Ascending aorta (tissue), 2 donors: ENCODE results near the gene CRY2. TPM values are rescaled to one million over a fixed set of nuclear protein-coding genes. Genes with fewer than 3 reads are reported as not detected.

ENCODE experiments used
- DNase-seq, 2 donors: peaks; one replicate each; pipeline ENCODE4 v3.0.0-alpha.2; 2019; ENCODE audit warnings: low spot score in 2 of 2
- H3K27ac ChIP-seq, 2 donors: fragments of 200-600 bp; sonication (generic); one replicate each; pipeline ENCODE4 v1.5.1; 2016 to 2017; ENCODE audit warnings: mild to moderate bottlenecking in 1 of 2
- H3K27me3 ChIP-seq: fragments of 200-600 bp; sonication (generic); one replicate; pipeline ENCODE4 v1.5.1; 2017
- H3K36me3 ChIP-seq, 2 donors: fragments of 200-600 bp; sonication (generic); one replicate each; pipeline ENCODE4 v1.5.1; 2016
- H3K4me1 ChIP-seq, 2 donors: fragments of 200-600 bp; sonication (generic); one replicate each; pipeline ENCODE4 v1.5.1; 2016 to 2017; ENCODE audit warnings: mild to moderate bottlenecking in 1 of 2
- H3K4me3 ChIP-seq, 2 donors: fragments of 200-600 bp; sonication (generic); one replicate each; pipeline ENCODE4 v1.5.1; 2016 to 2017; ENCODE audit warnings: mild to moderate bottlenecking in 1 of 2
- H3K9me3 ChIP-seq, 2 donors: fragments of 200-600 bp; sonication (generic); one replicate each; pipeline ENCODE4 v1.5.1; 2016
- CTCF ChIP-seq, 3 experiments: fragments of 200-600 bp in 2 of 3; fragments of 450-650 bp in 1 of 3; sonication (generic) in 2 of 3; IDR thresholded peaks; one replicate each; pipeline ENCODE4 v1.5.1; 2016 to 2019; ENCODE audit warnings: antibody characterized with exemption in 3 of 3, mild to moderate bottlenecking in 1 of 3, moderate library complexity in 1 of 3
- intact Hi-C: fragments of 100-400 bp; cut with DNase I; formaldehyde crosslinking; loops from one replicate; pipeline ENCODE4 v1.15.1; 2023
- total RNA-seq: library from RNA; depleted of rRNA; stranded (reverse); fragments of >200 nt; gene quantifications from one replicate; pipeline ENCODE4 v1.1.0, GENCODE V29; 2016

Gene CRY2
- total RNA-seq, 1 donor from 2014 or later = 29.6 TPM

GRCh38 chr11:45879803-45880686, 32.8 kb downstream of the CRY2 start:
- Histone ChIP-seq H3K9me3 (no peaks in the 10 kb centered on the region), H3K36me3 (peaks cover 42 to 72% of the 10 kb centered on the region in 2 donors), H3K4me3 (no peak overlapping the region), H3K27ac (no peak overlapping the region), H3K4me1 (peaks cover 0 to under 1% of the 10 kb centered on the region in 2 donors), H3K27me3 (no peaks in the 10 kb centered on the region)
- no peak for TF ChIP-seq CTCF (IDR thresholded peaks at IDR 0.05)
- intact Hi-C loops = no loop called here
- no peak for DNase-seq

GRCh38 chr11:45880772-45881570, 33.7 kb downstream of the CRY2 start:
- TF ChIP-seq CTCF (IDR thresholded peaks at IDR 0.05) = no peak
- intact Hi-C loops = no loop called here
- Histone ChIP-seq H3K4me1 (peaks cover 0 to 6% of the 10 kb centered on the region in 2 donors), H3K4me3 (no peak overlapping the region), H3K9me3 (no peaks in the 10 kb centered on the region), H3K27ac (no peak overlapping the region), H3K36me3 (peaks cover 42 to 63% of the 10 kb centered on the region in 2 donors), H3K27me3 (no peaks in the 10 kb centered on the region)
- DNase-seq = no peak

GRCh38 chr11:45881708-45882368, 34.6 kb downstream of the CRY2 start:
- no peak for DNase-seq
- intact Hi-C loops = no loop called here
- H3K36me3 ChIP-seq = peaks cover 42 to 54% of the 10 kb centered on the region in 2 donors

GRCh38 chr11:45884596-45885185, 37.4 kb downstream of the CRY2 start:
- Histone ChIP-seq H3K27ac (no peak overlapping the region), H3K9me3 (no peaks in the 10 kb centered on the region), H3K36me3 (peaks cover 25 to 28% of the 10 kb centered on the region in 2 donors), H3K27me3 (no peaks in the 10 kb centered on the region), H3K4me1 (peaks cover 0 to 6% of the 10 kb centered on the region in 2 donors), H3K4me3 (peak overlapping the region; percentile 57 to 72)
- intact Hi-C loops = no loop called here
- no peak for DNase-seq
- TF ChIP-seq CTCF (IDR thresholded peaks at IDR 0.05) = no peak

More at GRCh38 chr11:45881708-45882368, 34.6 kb downstream of the CRY2 start:
- Histone ChIP-seq H3K27ac (no peak overlapping the region), H3K4me1 (peaks cover 0 to 6% of the 10 kb centered on the region in 2 donors), H3K9me3 (no peaks in the 10 kb centered on the region), H3K27me3 (no peaks in the 10 kb centered on the region), H3K4me3 (no peak overlapping the region)
- no peak for TF ChIP-seq CTCF (IDR thresholded peaks at IDR 0.05)

GRCh38 chr11:45885274-45885920, 38.1 kb downstream of the CRY2 start, which contains the start of gene MAPK8IP1:
TSS of gene MAPK8IP1 (plus strand) at chr11:45885651. CDS start at chr11:45885821, 170 bp downstream.
- peak within 1 kb of the TSS; percentile 57 to 72 for H3K4me3 ChIP-seq
- no peak for DNase-seq
- no peaks in the 10 kb centered on the region for H3K9me3 ChIP-seq
- H3K4me1 ChIP-seq = peaks cover 0 to 6% of the 10 kb centered on the region in 2 donors
- no peak within 1 kb of the TSS for H3K27ac ChIP-seq
- no peak for TF ChIP-seq CTCF (IDR thresholded peaks at IDR 0.05)
- no peaks in the 10 kb centered on the region for H3K27me3 ChIP-seq
- H3K36me3 ChIP-seq = peaks cover 19 to 21% of the 10 kb centered on the region in 2 donors
- intact Hi-C loops = no loop called here
